GM23248 (cell line): ENCODE data around the gene FAT1. TPM values are rescaled to one million over a fixed set of nuclear protein-coding genes. Genes with fewer than 3 reads are reported as not detected.
"Not testable (repeated sequence)": the region's sequence is repeated elsewhere in the genome, so short reads cannot be mapped to it uniquely, and the experiment has no call there.

ENCODE experiments used
- DNase-seq: peaks from one replicate; pipeline ENCODE4 v3.0.0-alpha.2; 2015
- H2AFZ ChIP-seq: fragments of 200-600 bp; sonication (generic); 2 replicates; pipeline ENCODE4 v1.6.1; 2016; ENCODE audit warnings: antibody characterized with exemption
- H3F3A ChIP-seq: fragments of 200-600 bp; sonication (generic); 2 replicates; pipeline ENCODE4 v1.6.1; 2016; ENCODE audit warnings: mild to moderate bottlenecking, antibody characterized with exemption, mixed run types; ENCODE audit not compliant: insufficient read depth
- H3K27ac ChIP-seq: fragments of 200-600 bp; sonication (generic); 2 replicates; pipeline ENCODE4 v1.5.1; 2016; ENCODE audit warnings: mild to moderate bottlenecking
- H3K27me3 ChIP-seq: fragments of 200-600 bp; sonication (generic); replicated peaks from 2 replicates; pipeline ENCODE4 v1.6.1; 2016; ENCODE audit warnings: mild to moderate bottlenecking; ENCODE audit not compliant: insufficient read depth
- H3K36me3 ChIP-seq: fragments of 200-600 bp; sonication (generic); 2 replicates; pipeline ENCODE4 v1.6.1; 2016; ENCODE audit warnings: low read depth, mild to moderate bottlenecking
- H3K4me1 ChIP-seq: fragments of 200-600 bp; sonication (generic); 2 replicates; pipeline ENCODE4 v1.6.1; 2016; ENCODE audit warnings: mild to moderate bottlenecking; ENCODE audit not compliant: insufficient read depth
- H3K4me2 ChIP-seq: fragments of 200-600 bp; sonication (generic); one replicate; pipeline ENCODE4 v1.6.1; 2016; ENCODE audit warnings: mild to moderate bottlenecking; ENCODE audit not compliant: unreplicated experiment
- H3K4me3 ChIP-seq: fragments of 200-600 bp; sonication (generic); 2 replicates; pipeline ENCODE4 v1.5.1; 2016; ENCODE audit warnings: mild to moderate bottlenecking
- H3K79me2 ChIP-seq: fragments of 200-600 bp; sonication (generic); 2 replicates; pipeline ENCODE4 v1.6.1; 2016; ENCODE audit warnings: mild to moderate bottlenecking; ENCODE audit not compliant: insufficient read depth
- H3K9ac ChIP-seq: fragments of 200-600 bp; sonication (generic); 2 replicates; pipeline ENCODE4 v1.6.1; 2016; ENCODE audit warnings: mild to moderate bottlenecking
- H3K9me2 ChIP-seq: fragments of 200-600 bp; sonication (generic); 2 replicates; pipeline ENCODE4 v1.6.1; 2016; ENCODE audit warnings: mixed run types, mild to moderate bottlenecking, moderate library complexity; ENCODE audit not compliant: insufficient read depth
- H3K9me3 ChIP-seq: fragments of 200-600 bp; sonication (generic); one replicate; pipeline ENCODE4 v1.6.1; 2017; ENCODE audit warnings: low read depth
- H4K20me1 ChIP-seq: fragments of 200-600 bp; sonication (generic); 2 replicates; pipeline ENCODE4 v1.6.0; 2016; ENCODE audit not compliant: insufficient read depth
- EZH2 ChIP-seq: fragments of 200-600 bp; sonication (generic); IDR thresholded peaks from 2 replicates; pipeline ENCODE4 v1.6.1; 2018; ENCODE audit warnings: antibody characterized with exemption, mild to moderate bottlenecking; ENCODE audit not compliant: insufficient read depth, poor library complexity, severe bottlenecking
- EZH2phosphoT487 ChIP-seq: fragments of 200-600 bp; sonication (generic); IDR thresholded peaks from 2 replicates; pipeline ENCODE4 v1.6.1; 2018; ENCODE audit warnings: antibody characterized with exemption, moderate library complexity, mild to moderate bottlenecking, low read depth; ENCODE audit not compliant: insufficient read depth
- WGBS, 2 experiments: methylation state at CpG; one replicate each; pipeline ENCODE4 v1.1.6; 2015 to 2017; ENCODE audit warnings: low lambda C conversion rate in 2 of 2, low coverage in 1 of 2; ENCODE audit errors: missing lambda C conversion rate in 2 of 2; 5-methylcytosine and 5-hydroxymethylcytosine counted together
- in situ Hi-C: fragments of 300-500 bp; cut with MboI; formaldehyde crosslinking; loops from 2 replicates; pipeline ENCODE4 v1.15.0; 2020
- polyA plus RNA-seq: library from polyadenylated mRNA; unstranded; fragments of >200 nt; fragmentation: Nextera tagmentation; extraction: Ambion mirVana; gene quantifications from 2 replicates; pipeline ENCODE4 v1.2.1, GENCODE V29; 2016
- total RNA-seq: library from RNA; depleted of rRNA; stranded (reverse); fragments of >200 nt; shearing (Covaris generic); gene quantifications from 2 replicates; pipeline ENCODE4 v1.2.3, GENCODE V29; 2014

The FAT1 gene
- total and polyA plus RNA-seq, 2 experiments from 2014 or later, result 53.3 to 250 TPM

DNA sequence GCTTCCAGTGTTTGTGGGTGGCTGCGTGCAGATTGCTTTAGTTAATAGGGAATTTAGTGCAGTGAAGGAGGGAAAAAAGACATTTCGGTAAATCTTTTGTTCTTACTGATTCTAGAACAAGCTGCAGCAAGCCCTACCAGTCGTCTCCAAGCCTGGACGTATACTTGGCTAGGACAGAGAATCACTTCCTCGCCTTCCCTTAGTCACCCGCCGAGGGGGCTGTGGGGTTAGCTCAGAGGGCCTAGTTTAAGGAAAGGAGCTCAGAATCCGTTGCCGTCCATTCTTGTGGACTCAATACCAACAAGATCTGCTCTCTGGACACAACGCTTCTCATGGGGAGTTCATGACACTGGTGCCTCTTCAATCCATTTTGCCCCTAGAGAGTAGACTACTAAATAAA, 36.3 kb upstream of the FAT1 start:
- no peak overlapping the region for H3K9ac ChIP-seq
- H3K4me1 ChIP-seq, result peaks cover 8% of the 10 kb centered on the region; the same call in 1 of the 2 replicates
- 91 to 95% methylated on average over 10 of the region's 10 CpGs for WGBS, 2 experiments
- no peaks in the 10 kb centered on the region for H4K20me1 ChIP-seq
- in situ Hi-C loops, result no loop called here
- H3F3A ChIP-seq, result 0 out of 2 replicates have a peak, but pooled peaks cover 6% of the 10 kb centered on the region
- DNase-seq, result no peak
- H3K36me3 ChIP-seq, result no peaks in the 10 kb centered on the region
- no peak for TF ChIP-seq EZH2
- TF ChIP-seq EZH2phosphoT487, result no peak
- H3K79me2 ChIP-seq, result no peaks in the 10 kb centered on the region
- no peaks in the 10 kb centered on the region for H3K9me3 ChIP-seq
- H3K4me3 ChIP-seq, result no peak overlapping the region
- no peaks in the 10 kb centered on the region for H3K9me2 ChIP-seq
- no peaks in the 10 kb centered on the region for H3K27me3 ChIP-seq
- H3K4me2 ChIP-seq, result no peak overlapping the region
- no peak overlapping the region for H2AFZ ChIP-seq
- no peak overlapping the region for H3K27ac ChIP-seq

- Histone ChIP-seq H3K27ac (no peak overlapping the region), H3K36me3 (no peaks in the 10 kb centered on the region), H3K4me1 (peaks cover 8% of the 10 kb centered on the region; the same call in 1 of the 2 replicates), H3K27me3 (no peaks in the 10 kb centered on the region), H3K4me3 (no peak overlapping the region), H3K9ac (no peak overlapping the region), H4K20me1 (no peaks in the 10 kb centered on the region), H3K79me2 (no peaks in the 10 kb centered on the region), H3F3A (0 out of 2 replicates have a peak, but pooled peaks cover 6% of the 10 kb centered on the region), H3K4me2 (no peak overlapping the region), H3K9me2 (no peaks in the 10 kb centered on the region), H3K9me3 (no peaks in the 10 kb centered on the region), H2AFZ (no peak overlapping the region)
- 91 to 93% methylated on average over 35 of the region's 35 CpGs for WGBS, 2 experiments
- TF ChIP-seq EZH2phosphoT487 (no peak), EZH2 (no peak)
- in situ Hi-C loops, result no loop called here
- DNase-seq, result no peak
Measured at GRCh38 chr4:186758929-186759682, 35.5 kb upstream of the FAT1 start.

DNA sequence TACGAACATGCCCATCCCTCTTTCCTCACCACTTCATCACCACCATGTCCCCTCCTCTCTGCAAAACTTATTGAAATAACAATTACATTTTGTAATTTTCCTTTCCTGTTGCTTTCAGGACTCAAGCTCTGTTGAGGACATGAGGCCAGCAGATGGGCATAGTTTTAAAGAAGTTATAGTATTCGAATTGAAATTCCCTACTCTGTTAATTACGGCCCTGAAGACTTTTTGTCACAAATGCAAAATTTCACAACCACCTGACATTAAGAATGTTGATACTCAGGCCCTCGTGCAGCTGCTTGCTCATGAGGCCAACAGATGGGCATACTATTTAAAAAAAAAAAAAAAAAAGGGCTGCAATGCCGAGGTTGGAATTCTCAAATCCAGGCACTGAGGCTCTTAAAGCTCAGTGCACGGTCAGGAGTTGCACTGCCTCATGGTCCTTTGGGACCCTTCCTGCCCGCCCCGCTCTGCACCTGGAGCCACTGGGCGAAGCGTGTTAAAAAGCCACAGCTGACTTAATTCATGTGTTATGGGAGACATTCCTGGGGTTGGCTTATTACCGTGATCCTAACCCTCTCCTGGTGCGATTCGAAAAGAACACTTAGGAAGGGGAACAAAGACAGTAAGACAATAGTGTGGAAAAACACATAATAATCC, 34.2 kb upstream of the FAT1 start:
- Histone ChIP-seq H3K9me2 (no peaks in the 10 kb centered on the region), H3K9me3 (no peaks in the 10 kb centered on the region), H3F3A (0 out of 2 replicates have a peak, but pooled peaks cover 6% of the 10 kb centered on the region), H3K27ac (no peak overlapping the region), H3K27me3 (no peaks in the 10 kb centered on the region), H3K9ac (no peak overlapping the region), H3K4me2 (no peak overlapping the region), H3K4me1 (peaks cover 8% of the 10 kb centered on the region; the same call in 1 of the 2 replicates), H3K36me3 (no peaks in the 10 kb centered on the region), H3K4me3 (no peak overlapping the region), H3K79me2 (no peaks in the 10 kb centered on the region), H2AFZ (no peak overlapping the region), H4K20me1 (no peaks in the 10 kb centered on the region)
- 29 to 34% methylated on average over 13 of the region's 13 CpGs for WGBS, 2 experiments
- in situ Hi-C loops, result no loop called here
- TF ChIP-seq EZH2phosphoT487 (no peak), EZH2 (no peak)
- DNase-seq, result peak; percentile 23

- H3K79me2 ChIP-seq, H3K4me1 ChIP-seq, H3K36me3 ChIP-seq, H3K27me3 ChIP-seq, H4K20me1 ChIP-seq, H3K9me2 ChIP-seq, in situ Hi-C loops, H3K27ac ChIP-seq, H3K4me2 ChIP-seq, H3K9me3 ChIP-seq, H3K4me3 ChIP-seq, H3F3A ChIP-seq, H3K9ac ChIP-seq, H2AFZ ChIP-seq, DNase-seq: not testable (repeated sequence)
- 89 to 90% methylated on average over 5 of the region's 5 CpGs for WGBS, 2 experiments
Measured at GRCh38 chr4:186756550-186756949, 32.9 kb upstream of the FAT1 start.
